GM23338 (cell line): ENCODE measurements around the gene SREK1IP1. TPM values are rescaled to one million over a fixed set of nuclear protein-coding genes. Genes with fewer than 3 reads are reported as not detected.
A peak's percentile ranks its signal among the peaks of the same experiment; 100 is the strongest.

Source experiments
- ATAC-seq: fragments of 200-7000 bp; cut with Tn5 transposase; 3 replicates; pipeline ENCODE4 v1.9.1; 2020
- DNase-seq: peaks from one replicate; pipeline ENCODE4 v3.0.0-alpha.2; 2015; ENCODE audit warnings: low spot score
- H2AFZ ChIP-seq: fragments of 200-600 bp; sonication (generic); 2 replicates; pipeline ENCODE4 v1.8.0; 2016; ENCODE audit warnings: antibody characterized with exemption, mild to moderate bottlenecking, moderate library complexity
- H3F3A ChIP-seq: fragments of 200-600 bp; sonication (generic); replicated peaks from 2 replicates; pipeline ENCODE4 v1.8.0; 2017; ENCODE audit warnings: antibody characterized with exemption, mixed run types, low read depth
- H3K27ac ChIP-seq: fragments of 200-600 bp; sonication (generic); 2 replicates; pipeline ENCODE4 v1.6.1; 2016; ENCODE audit warnings: low read depth
- H3K27me3 ChIP-seq: fragments of 200-600 bp; sonication (generic); 2 replicates; pipeline ENCODE4 v1.8.0; 2016; ENCODE audit warnings: mild to moderate bottlenecking, mixed run types, moderate library complexity; ENCODE audit not compliant: insufficient read depth
- H3K36me3 ChIP-seq: fragments of 200-600 bp; sonication (generic); 2 replicates; pipeline ENCODE4 v1.8.0; 2016; ENCODE audit warnings: mild to moderate bottlenecking; ENCODE audit not compliant: insufficient read depth
- H3K4me1 ChIP-seq: fragments of 200-600 bp; sonication (generic); 2 replicates; pipeline ENCODE4 v1.8.0; 2016; ENCODE audit warnings: mild to moderate bottlenecking, moderate library complexity; ENCODE audit not compliant: insufficient read depth
- H3K4me2 ChIP-seq: fragments of 200-600 bp; sonication (generic); 2 replicates; pipeline ENCODE4 v1.7.1; 2017; ENCODE audit warnings: mixed run types
- H3K4me3 ChIP-seq: fragments of 200-600 bp; sonication (generic); 2 replicates; pipeline ENCODE4 v1.6.1; 2016; ENCODE audit warnings: mixed run types
- H3K79me2 ChIP-seq: fragments of 200-600 bp; sonication (generic); replicated peaks from 2 replicates; pipeline ENCODE4 v1.8.0; 2017; ENCODE audit warnings: mild to moderate bottlenecking; ENCODE audit not compliant: insufficient read depth
- H3K9me2 ChIP-seq: fragments of 200-600 bp; sonication (generic); 2 replicates; pipeline ENCODE4 v1.8.0; 2017; ENCODE audit not compliant: insufficient read depth
- H4K20me1 ChIP-seq: fragments of 200-600 bp; sonication (generic); replicated peaks from 2 replicates; pipeline ENCODE4 v1.8.0; 2017; ENCODE audit warnings: mild to moderate bottlenecking; ENCODE audit not compliant: insufficient read depth
- H3K27ac Mint-ChIP-seq: 2 replicates; pipeline ENCODE4 v1.8.0; 2020; ENCODE audit warnings: inconsistent platforms, mild to moderate bottlenecking, moderate library complexity, mixed read lengths
- H3K27me3 Mint-ChIP-seq: 3 replicates; pipeline ENCODE4 v1.8.0; 2022; ENCODE audit warnings: low read depth, mild to moderate bottlenecking, moderate library complexity, mixed read lengths, inconsistent platforms; ENCODE audit not compliant: insufficient read depth, poor library complexity
- H3K36me3 Mint-ChIP-seq: 3 replicates; pipeline ENCODE4 v1.8.0; 2021; ENCODE audit warnings: low read depth, mild to moderate bottlenecking, inconsistent platforms, moderate library complexity, mixed read lengths
- H3K4me1 Mint-ChIP-seq: 3 replicates; pipeline ENCODE4 v1.8.0; 2020; ENCODE audit warnings: mild to moderate bottlenecking, inconsistent platforms, mixed read lengths
- H3K4me3 Mint-ChIP-seq: 3 replicates; pipeline ENCODE4 v1.8.0; 2021; ENCODE audit warnings: moderate library complexity, mild to moderate bottlenecking, inconsistent platforms, mixed read lengths
- H3K9me3 Mint-ChIP-seq: 3 replicates; pipeline ENCODE4 v1.8.0; 2020; ENCODE audit warnings: moderate library complexity, mild to moderate bottlenecking, inconsistent platforms, mixed read lengths
- CREB1 ChIP-seq: fragments of 250-450 bp; sonication (Bioruptor Pico); IDR thresholded peaks from 2 replicates; pipeline ENCODE4 v1.5.0; 2020; ENCODE audit warnings: low read depth, mild to moderate bottlenecking, moderate library complexity
- CTCF ChIP-seq, 2 experiments: fragments of 200-600 bp in 1 of 2; sonication (generic) in 1 of 2; conservative IDR thresholded peaks; 2 replicates each; pipeline versions ENCODE4 v1.5.1 to v1.6.1; 2016 to 2017; ENCODE audit warnings: antibody characterized with exemption in 2 of 2, low read depth in 2 of 2, mild to moderate bottlenecking in 2 of 2, moderate library complexity in 1 of 2
- ETS1 ChIP-seq: IDR thresholded peaks from 2 replicates; pipeline ENCODE4 v1.6.1; 2016; ENCODE audit warnings: antibody characterized with exemption
- EZH2 ChIP-seq: fragments of 200-600 bp; sonication (generic); IDR thresholded peaks from one replicate; pipeline ENCODE4 v1.8.0; 2017; ENCODE audit warnings: antibody characterized with exemption, mild to moderate bottlenecking, low read depth; ENCODE audit not compliant: unreplicated experiment
- EZH2phosphoT487 ChIP-seq: fragments of 200-600 bp; sonication (generic); IDR thresholded peaks from one replicate; pipeline ENCODE4 v1.8.1; 2018; ENCODE audit warnings: antibody characterized with exemption; ENCODE audit not compliant: unreplicated experiment
- NANOG ChIP-seq: IDR thresholded peaks from 2 replicates; pipeline ENCODE4 v1.6.1; 2016; ENCODE audit warnings: antibody characterized with exemption, borderline replicate concordance
- REST ChIP-seq: IDR thresholded peaks from one replicate; pipeline ENCODE4 v1.6.1; 2018; ENCODE audit warnings: antibody characterized with exemption; ENCODE audit not compliant: unreplicated experiment
- STAT1 ChIP-seq: IDR thresholded peaks from one replicate; pipeline ENCODE4 v1.6.1; 2016; ENCODE audit warnings: antibody characterized with exemption; ENCODE audit not compliant: unreplicated experiment
- ZNF114 ChIP-seq: fragments of 250-450 bp; sonication (Bioruptor Pico); IDR thresholded peaks from 2 replicates; pipeline ENCODE4 v1.5.0; 2020; ENCODE audit warnings: mild to moderate bottlenecking, moderate library complexity
- ZNF462 ChIP-seq: fragments of 250-450 bp; sonication (Bioruptor Pico); IDR thresholded peaks from 2 replicates; pipeline ENCODE4 v1.5.0; 2020; ENCODE audit warnings: mild to moderate bottlenecking, moderate library complexity
- polyA plus RNA-seq: library from polyadenylated mRNA; unstranded; fragments of >200 nt; fragmentation: Nextera tagmentation; extraction: Ambion mirVana; gene quantifications from 2 replicates; pipeline ENCODE4 v1.2.1, GENCODE V29; 2016
- total RNA-seq: library from RNA; depleted of rRNA; stranded (reverse); fragments of >200 nt; shearing (Covaris generic); gene quantifications from 2 replicates; pipeline ENCODE4 v1.2.3, GENCODE V29; 2014

SREK1IP1 gene
- total and polyA plus RNA-seq, 2 experiments from 2014 or later: 16.7 to 137 TPM

- no peak overlapping the region for H3K4me3 ChIP-seq
- no peak for TF ChIP-seq REST
- 0 out of 2 replicates have a peak, but pooled peaks have one; percentile 42 for TF ChIP-seq CREB1 (CRISPR knock-in tag)
- TF ChIP-seq ZNF462: no peak
- no peak for TF ChIP-seq ZNF114
- peak; percentile 63 to 86 for TF ChIP-seq CTCF (conservative IDR thresholded peaks at IDR 0.05; ENCODE audit: low read depth in 2 of 2)
- TF ChIP-seq ETS1: no peak
- TF ChIP-seq STAT1: no peak
- TF ChIP-seq EZH2phosphoT487: no peak
- TF ChIP-seq NANOG: no peak
- no peak for TF ChIP-seq EZH2
- H3K36me3 ChIP-seq: no peaks in the 10 kb centered on the region
- Mint-ChIP-seq H3K4me1 (peaks cover 14% of the 10 kb centered on the region), H3K9me3 (no peaks in the 10 kb centered on the region), H3K27ac (no peak overlapping the region), H3K4me3 (no peak overlapping the region), H3K27me3 (peaks cover under 1% of the 10 kb centered on the region), H3K36me3 (no peaks in the 10 kb centered on the region)
- H2AFZ ChIP-seq: no peak overlapping the region
- H3F3A ChIP-seq: no peaks in the 10 kb centered on the region
- H3K27ac ChIP-seq: no peak overlapping the region
- ATAC-seq: peak; percentile 87
- peak; percentile 75 for DNase-seq
- H3K9me2 ChIP-seq: no peaks in the 10 kb centered on the region; the same call in 1 of the 2 replicates
- no peaks in the 10 kb centered on the region for H3K27me3 ChIP-seq
- H3K4me2 ChIP-seq: no peak overlapping the region
- 0 out of 2 replicates have a peak, but pooled peaks cover 4% of the 10 kb centered on the region for H3K4me1 ChIP-seq
- H3K79me2 ChIP-seq: no peaks in the 10 kb centered on the region
- no peaks in the 10 kb centered on the region for H4K20me1 ChIP-seq
These were observed 85.9 kb downstream of the SREK1IP1 start for GRCh38 chr5:64682608-64683007.
